NCI-H526 (cell line): ENCODE measurements around the gene IGFBP2.

Experiments
- DNase-seq, 2 experiments: peaks; one replicate each; lab custom pipeline; 2025; lab: John Stamatoyannopoulos, UW

The IGFBP2 gene

DNA sequence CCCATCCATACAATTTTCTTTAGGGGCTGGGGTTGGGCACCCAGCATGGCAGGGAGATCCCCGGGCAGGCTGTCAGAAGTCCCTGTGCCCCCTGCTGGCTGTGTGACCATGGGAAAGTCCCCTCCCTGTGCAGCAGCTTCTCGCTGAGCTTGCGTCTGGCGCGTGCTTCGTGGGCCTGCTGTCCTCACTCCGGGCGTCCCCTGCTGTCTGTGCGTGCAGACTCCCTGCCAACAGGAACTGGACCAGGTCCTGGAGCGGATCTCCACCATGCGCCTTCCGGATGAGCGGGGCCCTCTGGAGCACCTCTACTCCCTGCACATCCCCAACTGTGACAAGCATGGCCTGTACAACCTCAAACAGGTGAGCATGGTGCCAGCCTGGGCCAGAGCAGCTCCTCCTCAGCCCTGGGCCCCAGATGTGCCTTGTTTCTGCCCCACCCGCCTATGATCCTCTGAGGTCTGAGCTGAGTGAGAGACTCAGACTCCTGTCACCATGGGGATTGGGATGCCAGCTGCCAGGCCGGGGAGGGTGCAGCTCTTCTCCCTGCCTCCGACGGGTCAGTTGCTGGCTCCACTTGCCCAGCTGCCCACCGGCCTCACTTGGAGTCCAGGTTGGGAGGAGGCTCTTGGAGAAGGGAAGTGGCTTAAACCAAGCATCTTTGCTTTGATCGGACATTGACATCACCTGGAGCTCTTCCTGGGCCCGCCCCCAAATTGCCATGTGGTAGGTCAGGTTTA lies 28.6 kb downstream of the IGFBP2 start:
- peak in 1 of 2 experiments; percentile 26 for DNase-seq

DNA sequence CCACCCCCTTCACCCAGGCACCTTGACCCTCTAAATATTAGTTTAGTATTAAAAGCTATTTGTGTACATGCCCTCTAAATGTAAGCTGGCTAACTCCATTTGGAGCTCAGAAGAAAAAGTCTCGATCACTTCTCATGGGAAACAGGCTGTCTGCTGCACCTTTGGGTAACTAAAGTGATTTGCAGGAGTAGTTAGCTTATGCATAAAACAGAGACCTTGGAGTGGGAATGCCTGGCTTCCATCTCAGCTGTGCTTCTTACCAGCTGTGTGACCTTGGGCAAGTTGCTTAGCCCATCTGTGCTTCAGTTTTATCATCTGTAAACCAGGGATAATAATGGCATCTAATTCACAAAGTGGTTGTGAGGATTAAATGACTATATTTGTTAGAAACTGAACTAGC lies 29.9 kb downstream of the IGFBP2 start:
- no peak for DNase-seq

DNA sequence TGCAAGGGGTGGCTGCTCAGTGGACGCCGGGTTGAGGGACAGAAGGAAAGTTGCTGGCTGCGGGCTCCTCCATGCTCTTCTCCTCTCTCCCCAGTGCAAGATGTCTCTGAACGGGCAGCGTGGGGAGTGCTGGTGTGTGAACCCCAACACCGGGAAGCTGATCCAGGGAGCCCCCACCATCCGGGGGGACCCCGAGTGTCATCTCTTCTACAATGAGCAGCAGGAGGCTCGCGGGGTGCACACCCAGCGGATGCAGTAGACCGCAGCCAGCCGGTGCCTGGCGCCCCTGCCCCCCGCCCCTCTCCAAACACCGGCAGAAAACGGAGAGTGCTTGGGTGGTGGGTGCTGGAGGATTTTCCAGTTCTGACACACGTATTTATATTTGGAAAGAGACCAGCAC lies 30.6 kb downstream of the IGFBP2 start:
- no peak for DNase-seq

DNA sequence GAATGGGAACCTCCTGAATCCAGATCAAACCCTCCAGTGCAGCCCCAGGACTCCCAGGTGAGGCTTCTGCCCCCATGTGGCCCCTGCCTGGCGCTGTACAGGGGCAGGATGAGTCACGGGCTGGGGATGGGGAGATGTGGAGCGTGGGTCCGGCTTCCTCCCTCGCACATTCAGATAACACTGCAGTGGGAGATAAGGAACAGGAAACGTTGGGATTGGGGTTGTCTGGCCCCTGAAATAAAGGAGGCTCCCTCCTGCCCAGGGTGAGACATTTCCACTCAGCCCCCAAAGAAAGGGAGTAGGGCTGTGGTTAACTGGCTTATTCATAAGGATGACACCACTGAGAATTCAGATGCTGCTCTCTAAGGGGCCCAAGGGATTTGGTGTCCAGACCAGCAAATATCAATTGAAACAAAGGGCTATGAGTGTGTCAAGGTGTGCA lies 31.4 kb downstream of the IGFBP2 start:
- peak in 1 of 2 experiments; percentile 21 for DNase-seq

DNA sequence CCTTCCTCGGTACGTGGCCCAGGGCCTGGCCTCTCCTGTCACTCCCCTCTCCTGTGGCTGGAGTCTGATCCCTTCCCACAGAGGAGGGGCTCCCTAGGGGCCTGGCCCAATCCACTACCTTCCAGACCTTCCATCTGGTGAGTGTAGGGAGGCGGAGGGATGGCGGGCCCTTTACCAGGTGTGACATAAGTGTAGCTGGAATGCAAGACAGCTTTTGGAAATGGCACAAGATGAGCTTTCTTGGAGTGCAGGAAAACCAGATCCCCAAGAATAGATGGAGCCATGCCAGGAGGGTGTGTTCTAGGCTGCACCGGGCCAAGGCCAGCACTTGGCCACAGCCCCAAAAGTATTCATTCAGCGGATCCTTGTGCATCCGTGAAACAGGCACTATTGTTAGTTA lies 32.0 kb downstream of the IGFBP2 start:
- DNase-seq: no peak

DNA sequence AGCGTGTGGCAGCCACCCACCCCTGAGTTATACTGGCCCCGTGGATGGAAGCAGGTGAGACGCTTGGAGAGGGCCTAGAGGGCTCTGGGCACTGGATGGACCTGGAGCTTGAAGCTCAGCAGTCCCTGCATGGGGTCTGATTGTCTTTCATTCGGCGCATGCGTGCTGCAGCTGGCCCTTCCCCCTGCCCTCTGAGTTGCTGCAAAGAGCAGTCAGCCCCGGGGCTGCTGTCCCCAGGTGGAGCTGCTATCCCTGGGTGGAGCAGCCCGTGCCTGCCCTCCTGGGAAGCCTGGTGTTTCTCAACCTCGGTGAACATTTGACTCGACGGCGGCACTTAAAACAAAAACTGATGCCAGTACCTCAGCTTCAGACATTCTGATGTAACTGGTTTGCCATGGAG lies 32.5 kb downstream of the IGFBP2 start:
- DNase-seq: peak in 1 of 2 experiments; percentile 16

DNA sequence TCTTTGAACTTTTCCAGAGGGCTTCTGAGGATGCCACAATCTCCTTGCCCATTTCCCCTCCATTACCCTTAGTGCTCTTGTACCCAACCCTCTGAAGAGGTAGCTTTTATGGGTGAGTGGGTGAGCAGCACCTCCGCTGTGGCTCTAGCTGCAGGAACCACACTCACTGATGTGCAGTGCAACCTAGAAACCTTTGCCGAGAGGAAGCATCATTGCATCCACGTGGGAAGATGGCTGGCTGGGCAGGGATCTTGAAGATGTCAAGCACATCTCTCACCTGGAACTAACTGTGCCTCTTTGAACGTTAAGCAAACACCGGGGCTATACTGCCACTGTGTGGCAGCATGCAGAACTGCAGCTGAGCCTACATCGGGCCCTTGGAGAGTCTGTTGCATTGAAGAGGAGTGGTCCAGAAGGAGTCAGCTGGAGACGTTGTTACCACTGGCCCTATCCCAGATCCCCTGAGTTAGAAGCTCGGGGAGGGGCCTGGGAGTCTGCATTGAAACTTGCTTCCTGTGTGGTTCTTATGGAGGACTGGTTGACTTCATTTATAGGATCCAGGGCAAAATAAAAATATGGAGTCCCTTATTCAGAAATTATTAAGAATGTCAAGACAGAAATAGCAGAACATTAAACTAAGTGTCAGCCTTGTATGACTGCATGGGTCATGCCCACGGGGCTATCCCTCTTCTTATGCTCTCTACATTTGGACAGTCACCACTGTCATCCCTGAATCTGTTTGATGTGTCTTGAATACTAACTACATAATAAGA lies 33.4 kb downstream of the IGFBP2 start:
- peak; percentile 27 to 78 for DNase-seq

DNA sequence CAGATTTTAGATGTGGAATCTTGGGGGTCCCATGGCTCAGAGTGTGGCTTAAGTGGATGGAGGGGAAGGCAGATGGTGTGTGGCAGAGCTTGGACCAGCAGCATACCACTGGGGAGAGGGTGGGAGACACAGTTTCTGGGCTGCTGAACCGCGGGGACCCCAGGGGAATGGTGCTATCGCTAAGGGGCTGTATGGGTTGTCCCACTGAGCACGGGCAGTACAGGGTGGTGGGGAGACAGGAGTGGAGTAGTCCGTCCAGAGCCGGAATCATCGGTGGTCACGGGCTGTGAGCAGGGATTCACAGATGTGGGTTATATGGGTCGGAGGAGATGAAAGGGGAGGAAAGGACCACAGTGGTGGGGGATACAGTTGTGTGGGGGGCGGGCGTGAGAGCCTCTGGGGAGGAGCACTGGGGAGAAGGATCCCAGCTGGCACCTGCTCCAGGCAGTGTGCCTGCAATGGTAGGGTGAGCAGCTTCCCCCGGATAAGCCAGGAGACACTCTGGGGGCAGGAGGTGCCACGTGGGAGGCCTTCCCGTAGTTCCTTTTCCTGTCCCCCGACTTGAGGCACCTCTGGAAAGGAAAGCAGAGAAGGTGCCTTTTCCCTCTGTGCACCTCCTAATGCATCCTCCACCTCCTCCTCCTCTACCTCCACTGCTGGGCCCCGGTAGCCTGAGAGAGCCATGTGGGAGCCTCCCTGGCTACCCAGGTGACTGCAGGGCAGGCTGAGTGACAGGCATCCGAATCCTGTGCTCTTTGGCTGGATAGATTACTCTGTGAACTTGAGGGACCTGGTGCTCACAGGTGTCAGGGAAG lies 37.3 kb downstream of the IGFBP2 start:
- DNase-seq: no peak

DNA sequence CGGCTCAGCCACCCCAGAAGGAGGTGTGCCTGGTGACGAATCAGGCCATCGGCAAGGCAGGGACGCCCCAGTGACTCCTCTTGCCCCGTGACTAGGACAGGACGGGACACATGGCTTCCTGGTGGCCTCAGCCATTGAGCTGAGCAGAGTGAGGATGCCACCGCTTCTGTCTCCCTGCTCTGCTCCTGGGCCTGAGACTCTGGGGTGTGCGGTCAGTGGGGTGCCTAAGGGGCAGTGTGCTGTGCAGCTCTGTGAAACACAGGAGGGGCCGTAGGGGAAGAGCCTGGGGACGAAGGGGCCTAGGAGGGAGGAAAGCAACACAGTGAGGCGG lies 37.8 kb downstream of the IGFBP2 start:
- DNase-seq: no peak

DNA sequence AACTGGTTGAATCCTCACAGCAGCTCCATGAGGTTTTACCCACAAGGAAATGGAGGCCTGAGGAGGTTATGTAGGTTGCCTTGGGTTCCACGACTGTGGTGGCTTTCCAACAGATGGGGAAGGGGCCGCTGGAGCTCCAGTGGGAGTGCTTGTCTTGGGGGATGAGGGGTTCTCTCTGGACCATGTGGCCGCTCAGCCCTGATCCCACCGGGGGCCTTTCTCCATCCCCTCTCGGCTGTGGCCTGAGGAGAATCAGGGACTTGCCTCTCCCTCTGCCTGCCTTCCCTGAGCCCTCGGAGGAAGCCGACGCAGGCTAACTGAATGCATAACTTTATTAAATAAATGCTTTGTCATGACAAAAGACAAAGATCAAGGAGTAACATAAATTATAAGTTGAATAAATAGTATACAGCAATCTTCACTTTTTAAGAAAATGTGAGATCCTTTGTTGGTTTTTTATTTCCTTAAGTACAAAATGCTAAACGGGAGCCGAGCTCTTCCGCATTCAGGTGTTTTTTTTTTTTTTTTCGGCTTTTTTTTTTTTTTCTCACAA lies 38.6 kb downstream of the IGFBP2 start:
- no peak for DNase-seq

DNA sequence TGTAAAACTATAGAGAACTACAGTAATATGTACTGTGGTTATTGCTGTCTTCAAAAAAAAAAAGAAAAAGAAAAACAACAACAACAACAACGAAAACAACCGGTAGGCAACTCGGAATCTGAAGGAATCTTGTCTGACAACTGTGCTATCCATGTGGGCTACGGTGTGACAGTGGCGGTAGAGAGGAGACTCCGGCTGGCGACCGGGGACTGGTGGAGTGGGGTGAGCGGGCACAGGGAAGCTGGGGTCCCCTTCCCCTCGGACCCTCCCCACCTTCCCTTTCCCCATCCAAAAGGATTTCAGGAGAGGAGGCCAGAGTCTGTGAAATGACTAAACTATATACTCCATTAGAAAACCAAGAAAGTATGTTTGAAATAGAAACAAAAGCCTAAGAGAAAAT lies 39.2 kb downstream of the IGFBP2 start:
- DNase-seq: no peak

DNA sequence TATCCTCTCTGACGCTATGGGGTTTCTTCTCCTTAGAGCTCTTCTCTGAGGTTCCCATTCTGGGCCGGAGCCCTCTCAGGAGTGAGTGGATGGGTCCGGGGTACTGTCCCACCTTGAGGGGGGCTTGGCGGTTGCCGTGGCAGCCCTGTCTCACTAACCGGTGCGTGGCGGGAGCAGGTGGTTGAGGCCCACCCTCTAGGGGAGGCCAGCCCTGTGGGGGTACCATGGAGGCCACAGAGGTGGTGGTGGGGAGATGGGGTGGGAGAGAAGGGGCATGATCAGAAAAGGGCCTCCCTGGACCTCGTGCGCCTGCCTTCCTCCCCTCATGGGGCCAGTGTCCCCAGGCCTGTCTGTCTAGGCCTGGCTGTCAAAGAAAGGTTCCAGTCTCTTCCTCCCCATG lies 39.8 kb downstream of the IGFBP2 start:
- DNase-seq: no peak

DNA sequence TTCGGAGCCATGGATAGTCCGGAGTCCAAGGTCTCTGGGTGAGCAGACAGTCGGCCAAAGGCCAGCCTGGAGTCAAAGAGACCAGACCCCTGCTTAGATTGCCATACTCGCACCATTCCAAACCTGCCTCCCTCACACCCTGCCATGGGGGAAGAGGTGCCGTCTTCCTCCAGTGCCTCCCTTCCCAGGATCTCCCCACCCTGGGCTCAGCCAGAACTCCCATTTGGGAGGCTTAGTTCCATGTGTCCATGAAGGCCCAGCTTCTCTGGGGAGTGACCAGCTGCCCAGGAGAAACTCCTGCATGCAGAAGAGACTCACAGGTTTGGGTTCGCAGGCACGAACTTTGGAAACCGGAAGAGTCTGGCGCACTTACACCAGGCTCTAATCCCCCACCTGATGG lies 40.4 kb downstream of the IGFBP2 start:
- no peak for DNase-seq

DNA sequence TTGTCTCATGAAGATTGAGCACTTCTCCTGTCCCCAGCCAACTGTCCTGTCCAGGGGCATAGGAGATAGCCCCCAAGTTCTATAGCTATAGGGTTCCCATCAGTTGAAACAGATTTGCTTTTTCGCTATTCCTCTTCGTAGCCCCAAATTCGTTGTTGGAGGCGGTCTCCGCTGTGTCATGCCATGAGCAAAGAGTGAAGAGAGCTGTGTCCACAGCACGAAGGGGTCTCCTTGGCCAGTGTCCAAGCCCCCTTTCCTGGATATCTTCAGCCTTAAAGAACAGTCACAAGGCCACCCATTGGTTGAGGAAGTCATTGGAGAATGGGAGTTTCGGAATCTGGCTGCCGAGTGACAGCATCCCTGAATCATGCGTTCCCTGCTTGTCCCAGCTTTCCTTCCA lies 41.2 kb downstream of the IGFBP2 start:
- DNase-seq: no peak

DNA sequence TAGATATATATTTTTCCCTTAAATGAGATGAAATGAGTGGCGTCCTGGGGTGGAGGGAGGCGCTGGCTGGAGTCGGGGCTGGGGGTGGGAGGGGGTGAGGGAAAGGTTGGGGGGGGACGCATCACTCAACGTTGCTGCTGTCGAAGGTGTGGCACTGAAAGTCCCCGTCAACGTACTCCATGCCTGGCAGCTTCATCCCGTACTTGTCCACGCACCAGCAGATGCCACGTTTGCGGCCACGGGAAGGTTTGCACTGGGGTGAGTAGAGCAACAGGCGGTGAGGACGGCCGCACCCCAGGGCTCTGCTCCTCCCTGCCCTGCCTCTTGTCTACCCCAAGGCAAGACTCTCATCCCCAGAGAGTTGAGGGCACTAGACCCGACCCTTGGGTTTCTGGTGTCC lies 43.4 kb downstream of the IGFBP2 start:
- DNase-seq: no peak

DNA sequence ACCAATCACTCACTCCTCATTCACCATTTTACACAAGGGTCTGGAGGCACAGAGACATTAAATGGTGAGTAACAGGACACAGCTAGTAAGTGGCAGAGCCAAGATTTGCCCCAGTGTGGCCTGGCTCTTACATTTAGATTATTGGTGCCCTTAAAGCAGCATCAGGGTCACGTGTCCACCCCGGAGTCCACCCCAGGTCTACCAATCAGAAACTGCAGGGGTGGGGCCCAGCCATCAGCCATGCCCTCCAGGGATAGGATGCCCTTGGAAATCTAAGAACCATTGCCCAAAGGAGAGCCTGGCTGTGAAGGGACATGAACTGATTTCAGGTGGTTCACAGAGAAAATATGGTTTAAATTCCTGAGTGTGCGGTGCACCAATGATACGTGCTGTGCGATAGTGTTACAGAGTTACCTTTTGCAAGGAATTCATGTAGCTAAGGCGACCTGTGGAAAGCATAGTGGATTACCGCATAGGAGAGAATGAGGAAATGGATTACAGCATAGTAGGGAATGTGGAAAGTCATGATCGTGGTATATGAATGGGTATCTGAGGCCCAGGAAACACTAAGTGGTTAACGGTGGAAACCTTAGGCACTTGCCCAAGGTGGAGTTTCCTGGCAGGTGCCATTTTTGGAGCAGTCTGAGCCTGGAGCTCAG lies 44.3 kb downstream of the IGFBP2 start:
- no peak for DNase-seq

DNA sequence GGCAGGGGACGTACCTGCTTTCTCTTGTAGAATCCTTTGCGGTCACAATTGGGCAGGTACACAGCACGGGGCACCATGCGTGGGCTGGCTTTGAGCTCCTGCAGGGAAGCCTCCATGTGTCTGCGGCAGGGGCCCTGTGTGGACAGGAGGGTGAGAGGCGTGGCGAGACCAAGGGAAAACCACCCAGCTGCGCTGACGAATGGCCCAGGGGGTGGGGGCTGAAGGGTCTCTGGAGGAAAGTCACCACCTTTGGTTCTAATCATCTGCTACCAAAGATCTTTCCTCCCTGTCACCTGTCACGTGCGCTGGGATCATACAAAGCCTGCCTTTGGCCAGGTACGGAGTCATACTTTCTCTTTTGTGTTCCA lies 44.9 kb downstream of the IGFBP2 start:
- DNase-seq: no peak

DNA sequence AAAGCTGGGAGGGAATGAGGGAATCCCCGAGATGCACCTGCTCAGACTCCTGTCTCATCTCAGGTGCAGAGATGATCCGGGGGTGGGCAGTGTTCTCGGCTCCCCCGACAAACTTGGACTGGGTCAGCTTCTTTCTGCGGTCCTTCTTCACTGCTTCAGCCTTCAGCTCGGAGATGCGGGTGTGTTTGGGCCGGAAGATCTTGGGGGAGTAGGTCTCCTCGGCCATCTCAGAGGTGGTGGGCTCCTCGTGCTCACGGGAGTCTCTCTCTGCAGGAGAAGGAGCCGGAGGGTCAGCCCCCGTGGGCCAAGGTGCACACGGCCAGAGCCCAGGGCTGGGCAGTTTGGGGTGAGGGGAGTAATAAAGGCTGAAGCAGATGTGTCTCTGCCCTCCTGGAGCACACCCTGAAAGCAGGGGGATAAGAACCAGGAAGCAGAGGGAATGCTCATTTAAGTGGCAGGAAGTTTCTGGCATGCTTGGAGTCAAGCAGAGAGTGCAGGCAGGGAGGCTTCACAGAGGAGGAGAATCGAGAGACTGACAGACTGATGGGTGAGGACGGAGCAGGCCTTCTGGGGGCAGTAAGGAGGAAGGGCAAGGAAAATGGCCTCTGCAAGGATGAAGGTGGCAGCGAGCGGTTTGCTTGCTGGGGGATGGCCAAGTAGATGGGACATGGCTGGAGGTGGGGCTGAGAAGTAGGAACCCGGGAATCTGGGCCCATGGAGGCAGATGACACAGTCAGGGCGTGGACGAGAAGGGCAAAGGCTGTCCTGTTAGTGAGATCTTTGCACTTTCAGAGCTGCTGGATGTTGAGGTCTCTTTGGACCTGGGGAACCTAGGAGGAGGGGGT lies 45.8 kb downstream of the IGFBP2 start:
- DNase-seq: no peak

DNA sequence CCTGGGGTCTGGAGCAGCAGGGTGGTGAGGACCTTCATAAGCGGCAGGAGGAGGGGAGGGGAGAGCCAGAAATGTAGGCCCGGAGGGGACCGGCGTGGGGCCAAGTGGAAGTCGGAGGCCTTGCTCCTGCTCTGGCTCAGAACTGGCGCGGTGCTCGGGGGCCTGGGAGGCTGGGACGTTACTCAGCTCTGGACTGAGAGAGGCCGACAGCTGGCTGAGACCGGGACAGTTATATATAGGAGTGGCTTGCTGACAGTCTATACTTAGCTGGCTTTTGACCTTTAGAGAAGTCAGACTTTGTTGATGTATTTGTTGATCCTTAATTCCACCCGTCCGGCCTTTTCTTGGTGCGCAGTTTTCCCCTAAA lies 46.4 kb downstream of the IGFBP2 start:
- no peak for DNase-seq

DNA sequence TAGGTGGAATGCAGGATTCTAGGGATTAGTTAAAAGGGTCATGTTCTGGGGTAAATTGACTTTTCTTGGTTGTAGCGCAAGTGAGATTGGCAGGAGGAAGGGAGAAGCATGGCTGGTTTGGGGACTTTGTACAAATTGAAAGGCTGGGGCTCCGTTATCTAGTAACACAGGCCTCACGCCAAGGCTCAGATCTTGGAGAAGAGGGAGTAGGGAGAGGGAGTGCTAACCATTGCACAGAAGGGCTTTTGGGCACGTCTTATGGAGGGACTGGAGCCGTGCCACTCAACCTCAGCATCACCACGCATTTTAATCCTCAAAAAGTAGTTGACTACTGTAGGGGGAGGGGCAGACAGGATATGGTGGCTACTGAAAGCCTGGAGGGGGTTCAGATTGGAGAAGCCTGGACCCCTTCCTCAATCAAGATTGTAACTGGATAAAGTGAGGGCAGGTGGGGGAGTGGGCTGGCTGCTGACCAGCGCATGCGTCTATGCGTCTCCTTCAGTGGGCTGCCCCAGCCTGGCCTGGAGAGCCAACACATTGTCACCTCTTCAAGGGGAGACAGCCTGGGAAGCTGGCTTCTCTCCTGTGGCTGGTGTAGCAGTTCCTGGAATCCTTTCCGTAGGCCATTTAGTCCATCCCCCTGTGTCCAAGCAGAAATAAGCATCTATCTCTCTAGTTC lies 47.9 kb downstream of the IGFBP2 start:
- no peak for DNase-seq

DNA sequence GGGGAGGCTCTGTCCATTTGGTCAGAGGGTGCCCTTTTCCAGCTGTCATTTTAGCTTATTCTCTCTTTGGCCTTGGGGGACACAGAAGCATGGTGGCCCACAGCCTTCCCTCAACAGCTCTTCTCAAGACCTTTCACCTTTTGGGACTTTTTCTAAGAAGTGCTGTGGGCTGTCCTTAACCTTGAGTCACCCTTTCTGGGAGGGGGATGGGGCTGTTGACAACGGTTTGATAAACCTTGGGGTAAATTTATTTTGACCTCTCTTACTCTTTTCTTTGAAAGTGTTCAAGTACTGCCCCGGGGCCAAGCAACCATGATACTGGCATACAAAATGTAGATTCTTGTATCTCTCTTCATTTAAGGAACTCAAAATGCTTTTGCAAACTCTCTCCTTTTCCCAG lies 48.5 kb downstream of the IGFBP2 start:
- no peak for DNase-seq
